Measurements from ENCODE around the gene CNBD2. TPM values are rescaled to one million over a fixed set of nuclear protein-coding genes. Genes with fewer than 3 reads are reported as not detected.

The CNBD2 gene
- total RNA-seq, 1 donor from 2014 or later = 5.7 TPM

DNA sequence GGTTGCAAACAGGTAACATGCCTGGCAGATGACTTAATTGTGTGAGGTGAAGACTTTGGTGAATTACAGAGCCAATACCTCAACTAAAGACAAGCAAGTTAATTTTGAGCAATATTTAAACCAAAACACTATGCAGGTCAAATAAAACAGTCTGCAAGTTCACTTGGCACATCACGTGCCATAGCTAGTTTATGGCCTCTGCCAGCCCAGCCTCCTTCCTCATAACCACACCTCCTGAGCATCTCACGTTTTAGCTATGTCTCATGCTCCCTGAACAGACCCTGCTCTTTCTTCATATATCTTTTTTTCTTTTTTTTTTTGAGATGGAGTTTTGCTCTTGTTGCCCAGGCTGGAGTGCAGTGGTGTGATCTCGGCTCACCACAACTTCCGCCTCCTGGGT lies 4.5 kb upstream of the CNBD2 start:
- no peak overlapping the region for H3K4me3 Mint-ChIP-seq
- H3K36me3 Mint-ChIP-seq = no peaks in the 10 kb centered on the region
- no peaks in the 10 kb centered on the region for H3K9me3 Mint-ChIP-seq
- no peaks in the 10 kb centered on the region for H3K27me3 Mint-ChIP-seq
- DNase-seq (ENCODE audit: extremely low spot score, unreplicated experiment) = no peak
- no peak overlapping the region for H3K27ac Mint-ChIP-seq
- TF ChIP-seq, protein P1, sequence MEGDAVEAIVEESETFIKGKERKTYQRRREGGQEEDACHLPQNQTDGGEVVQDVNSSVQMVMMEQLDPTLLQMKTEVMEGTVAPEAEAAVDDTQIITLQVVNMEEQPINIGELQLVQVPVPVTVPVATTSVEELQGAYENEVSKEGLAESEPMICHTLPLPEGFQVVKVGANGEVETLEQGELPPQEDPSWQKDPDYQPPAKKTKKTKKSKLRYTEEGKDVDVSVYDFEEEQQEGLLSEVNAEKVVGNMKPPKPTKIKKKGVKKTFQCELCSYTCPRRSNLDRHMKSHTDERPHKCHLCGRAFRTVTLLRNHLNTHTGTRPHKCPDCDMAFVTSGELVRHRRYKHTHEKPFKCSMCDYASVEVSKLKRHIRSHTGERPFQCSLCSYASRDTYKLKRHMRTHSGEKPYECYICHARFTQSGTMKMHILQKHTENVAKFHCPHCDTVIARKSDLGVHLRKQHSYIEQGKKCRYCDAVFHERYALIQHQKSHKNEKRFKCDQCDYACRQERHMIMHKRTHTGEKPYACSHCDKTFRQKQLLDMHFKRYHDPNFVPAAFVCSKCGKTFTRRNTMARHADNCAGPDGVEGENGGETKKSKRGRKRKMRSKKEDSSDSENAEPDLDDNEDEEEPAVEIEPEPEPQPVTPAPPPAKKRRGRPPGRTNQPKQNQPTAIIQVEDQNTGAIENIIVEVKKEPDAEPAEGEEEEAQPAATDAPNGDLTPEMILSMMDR (conservative IDR thresholded peaks at IDR 0.05) = no peak
- H3K4me1 Mint-ChIP-seq (ENCODE audit: unreplicated experiment) = no peaks in the 10 kb centered on the region

DNA sequence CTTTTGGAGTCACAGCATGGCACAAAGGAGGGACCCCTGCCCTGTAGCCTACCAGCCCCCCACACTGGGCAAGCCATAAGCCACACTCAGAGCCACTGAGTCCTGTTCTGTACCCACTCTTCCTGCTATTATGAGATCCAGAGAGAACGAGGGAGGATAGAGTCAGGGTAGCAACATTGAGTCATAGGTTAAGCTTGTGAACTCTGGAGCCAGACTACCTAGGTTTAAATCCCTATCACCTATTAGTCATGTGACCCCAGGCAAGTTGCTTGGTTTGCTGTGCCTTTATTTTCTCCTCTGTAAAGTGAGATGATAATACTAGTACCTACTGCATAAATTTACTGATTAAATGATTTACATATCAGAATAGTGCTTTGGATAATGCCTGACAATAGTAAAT lies 540 bp downstream of the CNBD2 start:
- Mint-ChIP-seq H3K27ac (no peak overlapping the region), H3K4me1 (ENCODE audit: unreplicated experiment) (peaks cover 10% of the 10 kb centered on the region), H3K4me3 (no peak overlapping the region), H3K9me3 (no peaks in the 10 kb centered on the region), H3K27me3 (no peaks in the 10 kb centered on the region), H3K36me3 (no peaks in the 10 kb centered on the region)
- no peak for DNase-seq (ENCODE audit: extremely low spot score, unreplicated experiment)
- TF ChIP-seq, protein P1 (conservative IDR thresholded peaks at IDR 0.05) = no peak

DNA sequence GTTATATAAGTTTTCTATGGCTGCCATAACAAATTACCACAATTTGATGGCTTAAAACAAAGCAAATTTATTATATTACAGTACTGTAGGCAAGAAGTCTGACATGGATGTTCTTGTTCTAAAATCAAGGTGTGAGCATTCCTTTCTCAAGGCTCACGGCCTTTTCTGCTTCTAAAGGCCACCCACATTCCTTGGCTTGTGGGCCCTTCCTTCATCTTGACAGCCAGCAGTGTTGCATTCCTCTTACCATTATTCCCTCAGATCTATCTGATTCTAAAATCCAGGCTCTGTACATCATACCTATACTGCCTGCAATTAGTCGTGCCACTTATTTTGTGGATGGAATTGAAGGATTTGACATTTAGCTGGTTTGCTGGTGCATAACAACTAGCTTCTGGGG lies 3.6 kb downstream of the CNBD2 start:
- no peak overlapping the region for H3K4me3 Mint-ChIP-seq
- peak overlapping the region; percentile 87 for H3K27ac Mint-ChIP-seq
- H3K9me3 Mint-ChIP-seq = no peaks in the 10 kb centered on the region
- H3K27me3 Mint-ChIP-seq = no peaks in the 10 kb centered on the region
- TF ChIP-seq, protein P1 (conservative IDR thresholded peaks at IDR 0.05) = no peak
- DNase-seq (ENCODE audit: extremely low spot score, unreplicated experiment) = no peak
- peaks cover 10% of the 10 kb centered on the region for H3K4me1 Mint-ChIP-seq (ENCODE audit: unreplicated experiment)
- H3K36me3 Mint-ChIP-seq = no peaks in the 10 kb centered on the region

DNA sequence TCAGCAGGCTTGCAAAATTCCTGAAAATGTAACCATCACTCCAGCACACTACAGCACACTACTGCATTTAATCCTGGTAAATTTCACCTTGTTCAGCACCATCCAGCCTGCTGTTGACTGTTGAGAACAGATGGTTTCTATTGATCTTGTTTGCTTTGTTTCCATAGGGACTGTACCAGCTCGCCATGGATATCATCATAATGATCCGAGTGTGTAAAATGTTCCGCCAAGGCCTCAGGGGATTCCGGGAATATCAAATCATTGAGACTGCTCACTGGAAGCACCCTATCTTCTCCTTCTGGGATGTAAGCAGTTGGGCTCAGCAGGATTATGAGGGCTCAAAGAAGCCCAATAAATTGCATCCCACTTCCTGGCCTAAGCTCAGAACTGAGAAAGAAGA lies 4.1 kb downstream of the CNBD2 start:
- Mint-ChIP-seq H3K4me3 (peak overlapping the region; percentile 28), H3K27ac (peak overlapping the region; percentile 87), H3K36me3 (no peaks in the 10 kb centered on the region), H3K27me3 (no peaks in the 10 kb centered on the region), H3K4me1 (ENCODE audit: unreplicated experiment) (peaks cover 10% of the 10 kb centered on the region), H3K9me3 (no peaks in the 10 kb centered on the region)
- no peak for DNase-seq (ENCODE audit: extremely low spot score, unreplicated experiment)
- TF ChIP-seq, protein P1 (conservative IDR thresholded peaks at IDR 0.05) = no peak

DNA sequence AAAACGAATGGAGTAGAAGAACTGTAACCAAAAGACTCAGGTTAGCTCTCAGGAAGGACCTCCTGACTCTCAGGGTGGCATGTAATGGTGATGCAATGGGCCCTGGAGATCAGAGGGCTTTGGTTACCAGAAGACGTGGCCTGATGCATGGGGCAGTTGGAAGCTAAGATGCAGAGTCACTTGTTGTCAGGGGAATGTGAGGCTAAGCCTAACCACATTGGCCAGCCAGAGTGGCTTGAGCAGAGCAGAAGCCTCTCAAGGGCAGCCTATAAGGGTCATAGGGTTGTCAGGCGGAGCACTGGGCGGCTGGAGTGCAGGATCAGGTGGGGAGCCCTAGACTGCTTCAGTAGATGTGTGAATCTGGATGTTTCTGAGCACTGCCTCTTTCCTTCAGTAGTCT lies 5.9 kb downstream of the CNBD2 start:
- H3K27ac Mint-ChIP-seq = no peak overlapping the region
- TF ChIP-seq, protein P1 (conservative IDR thresholded peaks at IDR 0.05) = no peak
- no peaks in the 10 kb centered on the region for H3K9me3 Mint-ChIP-seq
- no peaks in the 10 kb centered on the region for H3K36me3 Mint-ChIP-seq
- DNase-seq (ENCODE audit: extremely low spot score, unreplicated experiment) = no peak
- no peak overlapping the region for H3K4me3 Mint-ChIP-seq
- H3K27me3 Mint-ChIP-seq = no peaks in the 10 kb centered on the region
- peaks cover 10% of the 10 kb centered on the region for H3K4me1 Mint-ChIP-seq (ENCODE audit: unreplicated experiment)

All from type B pancreatic cell (in vitro differentiated cells).